Stimulated activated CD4-positive, alpha-beta T cell treated with anti-CD3 and anti-CD28 coated beads, TNF-alpha, amount 100 ng/mL, for 4 hours (primary cell): ENCODE measurements around the gene ACSM3.

Source experiments
- DNase-seq, 3 experiments: peaks; one replicate each; pipeline ENCODE4 v3.0.0-alpha.2; 2020; ENCODE audit warnings: low read depth in 3 of 3

ACSM3 gene

DNA sequence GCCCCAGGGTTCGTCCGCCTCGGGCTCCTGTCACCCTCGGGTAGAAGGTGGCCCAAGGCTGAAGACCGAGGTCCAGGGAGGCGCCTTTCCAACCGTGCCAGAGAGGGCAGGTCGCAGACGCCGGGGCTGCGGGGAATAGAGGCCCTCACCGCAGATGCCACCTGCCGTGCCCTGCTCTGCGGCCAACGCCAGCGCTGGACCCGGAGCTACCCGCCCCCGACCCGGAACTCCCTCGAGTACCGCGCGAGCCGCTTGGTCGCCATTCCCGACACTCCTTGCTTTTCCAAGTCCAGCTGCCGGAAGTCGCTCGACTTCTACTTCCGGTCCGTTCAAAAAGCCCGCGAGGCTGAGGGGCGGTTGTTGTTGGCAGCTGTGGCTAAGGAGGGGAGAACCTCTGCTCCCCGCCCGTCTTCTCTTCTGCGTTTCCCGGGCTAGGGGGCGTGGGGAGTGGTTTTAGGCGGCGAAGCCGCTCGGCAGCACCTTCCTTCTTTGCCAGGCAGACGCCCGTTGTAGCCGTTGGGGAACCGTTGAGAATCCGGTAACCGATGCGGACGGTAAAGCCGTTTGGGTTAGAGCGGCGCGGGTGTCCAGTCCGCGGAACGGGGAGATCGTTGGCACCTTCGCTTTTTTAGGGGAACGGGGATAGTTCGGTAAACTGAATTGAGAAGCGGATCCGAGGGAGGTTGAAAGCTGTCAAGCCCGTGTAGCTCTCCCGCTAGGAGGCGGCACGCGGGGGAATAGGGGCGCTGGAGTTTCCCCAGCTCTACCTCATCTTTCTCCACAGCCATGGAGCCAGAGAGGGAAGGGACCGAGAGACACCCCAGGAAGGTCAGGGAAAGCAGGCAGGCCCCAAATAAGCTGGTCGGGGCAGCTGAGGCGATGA, 42.6 kb downstream of the ACSM3 start, which contains the start of the genes ERI2 and REXO5:
ERI2 (minus strand) TSS at position 305 of the 883 bp plus-strand sequence; CDS start at position 263, 42 bp downstream.
REXO5 (plus strand) TSS at position 360 of the 883 bp plus-strand sequence; CDS start at position 787, 427 bp downstream.
- DNase-seq = peak; percentile 43 to 51 (median 43)

GRCh38 chr16:20807862-20808261, 44.0 kb downstream of the ACSM3 start:
- no peak for DNase-seq

- no peak for DNase-seq
Observed at GRCh38 chr16:20811889-20812439, 48.1 kb downstream of the ACSM3 start.

DNA sequence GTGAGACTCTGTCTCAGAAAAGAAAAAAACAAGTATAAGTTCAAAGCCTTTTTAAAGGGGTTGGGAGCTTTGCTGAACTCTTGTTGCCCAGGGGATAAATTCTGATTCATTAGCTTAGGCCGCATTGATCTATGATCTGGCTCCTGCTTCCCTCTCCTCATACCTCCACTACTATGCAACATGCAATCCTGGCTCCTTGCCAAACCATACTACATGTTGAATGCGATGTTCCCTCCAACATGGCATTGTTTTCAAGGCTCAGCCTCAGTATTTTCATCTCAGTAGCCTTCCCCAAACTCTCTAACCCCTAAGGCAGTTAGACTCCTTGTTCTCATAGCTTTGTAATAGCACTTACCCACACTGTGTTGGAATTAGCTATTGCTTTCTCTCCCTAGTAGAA, 48.7 kb downstream of the ACSM3 start:
- no peak for DNase-seq

DNA sequence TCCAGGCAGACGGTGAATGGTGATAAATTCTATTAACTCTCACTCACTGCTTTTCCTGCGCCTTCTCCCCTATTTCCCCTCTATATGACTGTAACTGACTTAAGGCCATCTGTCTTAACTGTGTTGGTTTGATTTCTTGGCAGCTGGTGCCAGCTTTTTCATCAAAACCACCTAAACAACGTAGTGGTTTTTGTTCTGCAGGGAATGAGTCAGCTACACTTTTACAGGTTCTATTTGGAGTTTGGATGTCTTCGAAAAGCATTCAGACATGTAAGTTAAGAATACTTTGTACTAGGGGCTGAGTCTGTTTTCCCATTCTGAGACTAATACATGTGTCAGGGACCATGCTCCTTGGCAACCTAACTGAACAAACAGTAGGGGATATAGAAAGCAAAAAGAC, 51.0 kb downstream of the ACSM3 start:
- no peak for DNase-seq

GRCh38 chr16:20818929-20819585, 55.2 kb downstream of the ACSM3 start:
- no peak for DNase-seq

- DNase-seq = no peak
Observed at GRCh38 chr16:20821682-20822081, 57.9 kb downstream of the ACSM3 start.

DNA sequence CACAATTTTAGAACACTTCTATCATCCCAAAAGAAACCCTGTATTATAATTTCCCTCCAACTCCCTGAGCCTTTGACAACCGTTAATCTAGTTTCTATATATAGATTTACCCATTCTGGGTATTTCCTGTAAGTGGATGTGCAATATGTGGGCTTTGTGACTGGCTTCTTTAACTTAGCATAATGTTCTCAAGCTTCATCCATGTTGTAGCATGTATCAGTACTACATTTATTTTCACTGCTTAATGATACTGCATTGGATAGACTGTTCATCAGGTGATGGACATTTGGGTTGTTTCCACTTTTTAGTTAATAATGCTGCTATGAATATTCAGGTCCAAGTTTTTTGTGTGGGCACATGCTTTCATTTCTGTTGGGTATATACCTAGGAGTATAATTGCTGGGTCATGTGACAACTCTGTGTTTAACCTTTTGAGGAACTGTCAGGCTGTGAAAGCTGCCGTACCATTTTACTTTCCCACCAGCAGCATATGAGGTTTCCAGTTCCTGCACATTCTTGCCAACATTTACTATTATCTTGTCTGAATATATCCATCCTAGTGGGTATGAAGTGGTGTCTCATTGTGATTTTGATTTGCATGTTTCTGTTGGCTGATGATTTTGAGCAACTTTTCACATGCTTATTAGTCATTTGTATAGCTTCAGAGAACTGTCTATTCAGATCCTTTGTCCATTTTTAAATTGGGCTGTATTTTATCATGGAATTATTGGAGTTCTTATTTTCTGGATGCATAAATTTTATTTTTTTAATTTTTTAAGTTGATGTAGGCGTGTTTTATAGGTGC, 58.9 kb downstream of the ACSM3 start:
- no peak for DNase-seq

DNA sequence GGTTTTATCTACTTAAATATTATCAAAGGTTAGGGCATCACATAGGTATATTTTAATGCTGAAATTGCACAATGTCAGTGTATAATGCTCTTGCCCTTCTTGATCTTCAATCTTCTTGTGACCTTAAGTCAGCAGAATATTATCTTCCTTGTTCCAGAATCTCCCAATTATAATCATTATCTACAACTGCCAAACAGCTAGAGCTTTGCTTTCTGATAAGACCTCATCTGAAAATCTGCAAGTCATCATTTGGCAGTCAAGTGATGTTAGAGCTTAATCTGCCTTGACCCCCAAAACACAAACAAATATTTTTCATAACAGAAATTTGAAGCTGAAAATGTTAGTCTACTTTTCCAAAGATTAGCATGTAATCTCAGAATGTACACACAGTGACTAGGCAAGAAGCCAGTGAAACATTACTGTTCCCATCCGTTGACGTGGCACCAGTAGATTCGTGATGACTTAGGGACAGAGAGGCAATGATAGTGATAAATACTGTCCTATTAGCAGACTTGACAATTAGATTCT, 62.3 kb downstream of the ACSM3 start:
- DNase-seq = no peak

- no peak for DNase-seq
Observed at GRCh38 chr16:20829536-20829935, 65.7 kb downstream of the ACSM3 start.

GRCh38 chr16:20830372-20830771, 66.6 kb downstream of the ACSM3 start:
- DNase-seq = no peak

GRCh38 chr16:20833086-20833485, 69.3 kb downstream of the ACSM3 start:
- DNase-seq = no peak

DNA sequence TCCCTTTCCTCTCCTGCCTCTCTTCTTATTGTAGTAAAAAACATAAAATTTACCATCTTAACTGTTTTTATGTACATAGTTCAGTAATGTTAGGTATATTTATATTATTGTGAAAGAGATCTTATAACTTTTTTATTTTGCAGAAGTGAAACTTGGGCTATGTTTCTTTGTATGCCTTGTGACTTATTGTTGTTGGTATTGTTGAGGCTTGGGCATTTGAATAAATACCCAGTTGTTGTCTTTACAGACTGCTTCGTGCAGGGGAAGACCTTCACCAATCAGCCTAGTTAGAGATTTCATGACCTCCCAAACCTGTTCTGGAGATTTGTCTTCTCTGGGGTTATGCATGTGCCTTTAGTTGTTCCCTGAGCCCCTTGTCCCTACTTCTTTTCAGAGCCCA, 74.4 kb downstream of the ACSM3 start:
- no peak for DNase-seq

GRCh38 chr16:20839504-20839903, 75.7 kb downstream of the ACSM3 start:
- DNase-seq = no peak

- DNase-seq = no peak
Observed at GRCh38 chr16:20844054-20844453, 80.2 kb downstream of the ACSM3 start.

- DNase-seq = no peak
Observed at GRCh38 chr16:20844588-20844987, 80.8 kb downstream of the ACSM3 start.

- no peak for DNase-seq
Observed at GRCh38 chr16:20846030-20846429, 82.2 kb downstream of the ACSM3 start.

DNA sequence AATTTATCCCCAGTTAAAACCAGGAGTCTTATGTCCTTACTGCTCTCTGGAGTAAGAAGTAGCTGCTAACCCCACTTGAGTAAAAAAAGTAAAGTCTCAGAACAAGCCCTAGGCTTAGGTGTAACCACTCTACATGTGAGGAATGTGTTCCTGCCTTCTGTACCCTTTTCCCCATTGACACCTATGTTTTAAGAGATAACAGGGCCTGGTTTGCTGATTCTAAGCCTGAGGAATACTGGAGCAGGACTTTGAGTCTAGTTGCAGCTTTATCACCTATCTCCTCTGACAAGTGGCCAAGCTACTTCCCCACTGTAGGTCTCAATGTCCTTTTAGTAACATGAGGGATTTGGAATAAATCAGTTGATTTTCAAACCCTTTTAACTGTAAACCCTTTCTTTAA, 82.7 kb downstream of the ACSM3 start:
- no peak for DNase-seq
